Measurements from ENCODE around the gene TLE5.
"Not testable (repeated sequence)": the region's sequence is repeated elsewhere in the genome, so short reads cannot be mapped to it uniquely, and the experiment has no call there.

Gene TLE5

DNA sequence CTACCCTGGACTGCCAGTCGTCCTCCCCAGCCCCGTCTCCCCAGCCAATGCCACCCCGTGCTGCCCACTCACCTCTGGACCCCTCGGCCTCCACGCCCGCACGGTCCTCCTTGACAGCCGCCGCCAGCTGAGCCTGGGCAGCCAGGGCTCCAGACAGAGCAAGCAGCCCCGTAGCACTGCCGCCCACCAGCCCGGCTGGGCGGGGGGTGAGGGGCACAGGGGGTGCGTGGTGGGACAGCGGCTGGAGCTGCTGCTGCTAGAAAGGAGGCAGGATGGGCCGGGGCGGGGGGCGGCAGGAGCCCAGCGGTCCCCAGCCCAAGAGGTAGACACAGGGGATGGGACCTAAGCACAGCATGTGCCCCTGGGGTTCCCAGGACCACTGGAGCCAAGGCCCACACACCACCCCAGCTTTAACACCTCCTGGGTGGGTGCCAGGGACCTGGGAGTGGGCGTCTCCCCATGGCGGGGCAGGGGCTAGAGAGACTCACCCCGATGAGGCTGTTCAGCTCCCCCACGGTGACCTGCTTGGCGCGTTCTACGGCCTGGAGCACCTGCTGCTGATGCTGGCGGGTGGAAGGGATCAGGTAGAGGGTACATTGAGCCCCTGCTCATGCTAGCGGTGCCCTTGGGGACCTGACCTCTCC lies 43.0 kb downstream of the TLE5 start:
- H3K27ac ChIP-seq = no peak overlapping the region
- peaks cover 11% of the 10 kb centered on the region; the same call in 1 of the 2 replicates for H3K27me3 ChIP-seq
- no peaks in the 10 kb centered on the region for H3K36me3 ChIP-seq
- TF ChIP-seq Cebpa-rat (IDR thresholded peaks at IDR 0.05) = no peak
- H4K20me1 ChIP-seq = no peaks in the 10 kb centered on the region
- no peak overlapping the region for H3K9ac ChIP-seq
- H3K4me3 ChIP-seq = no peak overlapping the region
- no peak overlapping the region for H3K4me2 ChIP-seq
- peaks cover under 1% of the 10 kb centered on the region; the same call in 1 of the 2 replicates for H3K4me1 ChIP-seq
- H3K9me3 ChIP-seq = no peaks in the 10 kb centered on the region

- H3K4me3 ChIP-seq = no peak overlapping the region
- H4K20me1 ChIP-seq = no peaks in the 10 kb centered on the region
- H3K4me2 ChIP-seq = no peak overlapping the region
- H3K4me1 ChIP-seq = no peaks in the 10 kb centered on the region
- TF ChIP-seq Cebpa-rat (IDR thresholded peaks at IDR 0.05) = no peak
- H3K9me3 ChIP-seq = no peaks in the 10 kb centered on the region
- no peaks in the 10 kb centered on the region for H3K36me3 ChIP-seq
- no peak overlapping the region for H3K27ac ChIP-seq
- H3K27me3 ChIP-seq = no peaks in the 10 kb centered on the region
- H3K9ac ChIP-seq = no peak overlapping the region
Observed at GRCh38 chr19:3017923-3018322, 44.4 kb downstream of the TLE5 start.

DNA sequence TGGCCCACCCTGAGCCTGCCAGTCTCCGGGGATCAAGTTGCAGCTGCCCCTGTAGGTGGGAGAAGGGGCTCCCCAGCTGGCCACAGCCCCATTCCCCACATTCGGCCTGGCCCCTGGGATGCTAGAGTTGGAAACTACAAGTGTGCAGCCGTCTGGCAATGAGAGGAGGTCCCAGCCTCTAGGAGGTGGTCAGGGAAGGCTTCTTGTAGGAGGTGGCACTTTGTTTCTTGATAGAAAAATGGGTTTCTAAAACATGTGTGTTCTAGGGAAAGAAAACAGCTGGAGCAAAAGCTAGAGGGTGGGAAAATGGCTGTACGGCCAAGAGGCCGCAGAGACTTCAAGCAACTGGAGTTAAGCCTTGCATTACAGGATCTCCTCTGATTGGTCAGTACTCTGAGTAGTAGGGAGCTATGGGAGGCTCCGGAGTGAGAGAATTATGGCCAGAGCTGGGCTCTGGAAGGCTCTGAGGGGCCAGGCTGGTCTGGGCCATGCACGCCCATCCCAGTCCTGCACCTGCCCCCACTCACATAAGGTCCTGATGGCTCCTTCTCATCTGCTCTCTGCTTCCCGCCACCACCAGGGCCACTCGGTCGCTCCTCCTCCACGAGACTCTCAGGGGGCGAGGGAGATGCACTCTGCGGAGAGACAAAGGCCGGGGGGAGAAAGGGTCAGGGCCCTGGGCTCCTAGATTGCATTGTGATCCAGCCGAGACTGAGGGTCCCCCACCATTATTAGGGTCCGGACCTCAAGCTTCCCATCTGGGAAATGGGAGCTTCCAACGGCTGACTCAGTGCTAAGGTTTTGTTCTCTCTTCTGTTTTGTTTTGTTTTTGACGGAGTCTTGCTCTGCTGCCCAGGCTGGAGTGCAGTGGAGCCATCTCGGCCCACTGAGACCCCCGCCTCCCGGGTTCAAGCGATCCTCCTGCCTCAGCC lies 46.9 kb downstream of the TLE5 start:
- no peaks in the 10 kb centered on the region for H3K27me3 ChIP-seq
- no peak overlapping the region for H3K9ac ChIP-seq
- no peak overlapping the region for H3K27ac ChIP-seq
- TF ChIP-seq Cebpa-rat (IDR thresholded peaks at IDR 0.05) = no peak
- no peaks in the 10 kb centered on the region for H3K4me1 ChIP-seq
- no peak overlapping the region for H3K4me2 ChIP-seq
- H4K20me1 ChIP-seq = no peaks in the 10 kb centered on the region
- H3K4me3 ChIP-seq = no peak overlapping the region
- no peaks in the 10 kb centered on the region for H3K9me3 ChIP-seq
- no peaks in the 10 kb centered on the region for H3K36me3 ChIP-seq

- Histone ChIP-seq H3K4me2 (no peak overlapping the region), H3K4me1 (peaks cover 3% of the 10 kb centered on the region), H3K36me3 (no peaks in the 10 kb centered on the region), H4K20me1 (no peaks in the 10 kb centered on the region), H3K27ac (no peak overlapping the region), H3K4me3 (no peak overlapping the region), H3K9ac (no peak overlapping the region), H3K27me3 (no peaks in the 10 kb centered on the region), H3K9me3 (no peaks in the 10 kb centered on the region)
- no peak for TF ChIP-seq Cebpa-rat (IDR thresholded peaks at IDR 0.05)
Observed at GRCh38 chr19:3014135-3014534, 48.2 kb downstream of the TLE5 start.

- Histone ChIP-seq H3K4me1 (peaks cover 12% of the 10 kb centered on the region), H4K20me1 (no peaks in the 10 kb centered on the region), H3K9ac (no peak overlapping the region), H3K27me3 (no peaks in the 10 kb centered on the region), H3K27ac (no peak overlapping the region), H3K4me3 (no peak overlapping the region), H3K9me3 (no peaks in the 10 kb centered on the region), H3K4me2 (no peak overlapping the region), H3K36me3 (no peaks in the 10 kb centered on the region)
- no peak for TF ChIP-seq Cebpa-rat (IDR thresholded peaks at IDR 0.05)
Observed at GRCh38 chr19:3013263-3013725, 49.0 kb downstream of the TLE5 start.

DNA sequence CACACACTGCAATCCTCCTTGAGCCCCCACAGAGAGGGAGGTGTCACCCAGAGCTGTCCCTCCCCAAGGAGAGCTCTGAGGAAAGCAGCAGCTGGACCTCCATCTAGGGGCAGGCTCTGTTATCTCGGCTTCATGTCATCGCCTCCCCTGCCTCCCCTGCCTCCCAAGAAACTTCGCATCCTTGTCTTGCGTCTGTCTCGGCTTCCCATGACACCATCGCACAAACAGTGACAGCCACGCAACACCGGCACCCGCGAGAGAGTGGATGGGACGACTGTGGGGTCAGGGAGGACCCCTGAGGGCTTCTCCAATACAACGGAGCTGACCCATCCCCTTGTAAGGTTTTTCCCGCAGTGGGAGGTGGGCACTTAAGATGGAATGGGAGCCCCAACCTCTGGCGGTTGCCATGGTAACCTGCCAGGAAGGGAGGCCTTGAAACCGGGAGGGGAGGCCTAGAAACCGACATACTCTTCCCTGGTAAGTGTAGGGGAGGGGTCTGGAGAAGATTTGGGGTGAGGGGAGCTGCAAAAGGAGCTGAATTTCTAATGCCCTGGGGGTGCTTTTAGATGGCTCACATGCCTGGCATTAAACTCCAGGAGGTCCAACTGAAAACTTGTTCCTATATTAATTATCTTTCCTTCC lies 49.6 kb downstream of the TLE5 start:
- Histone ChIP-seq H3K4me2 (no peak overlapping the region), H3K27ac (no peak overlapping the region), H3K9ac (no peak overlapping the region), H3K9me3 (no peaks in the 10 kb centered on the region), H4K20me1 (no peaks in the 10 kb centered on the region), H3K4me1 (peaks cover 17% of the 10 kb centered on the region), H3K4me3 (no peak overlapping the region), H3K36me3 (no peaks in the 10 kb centered on the region), H3K27me3 (no peaks in the 10 kb centered on the region)
- TF ChIP-seq Cebpa-rat (IDR thresholded peaks at IDR 0.05) = no peak

DNA sequence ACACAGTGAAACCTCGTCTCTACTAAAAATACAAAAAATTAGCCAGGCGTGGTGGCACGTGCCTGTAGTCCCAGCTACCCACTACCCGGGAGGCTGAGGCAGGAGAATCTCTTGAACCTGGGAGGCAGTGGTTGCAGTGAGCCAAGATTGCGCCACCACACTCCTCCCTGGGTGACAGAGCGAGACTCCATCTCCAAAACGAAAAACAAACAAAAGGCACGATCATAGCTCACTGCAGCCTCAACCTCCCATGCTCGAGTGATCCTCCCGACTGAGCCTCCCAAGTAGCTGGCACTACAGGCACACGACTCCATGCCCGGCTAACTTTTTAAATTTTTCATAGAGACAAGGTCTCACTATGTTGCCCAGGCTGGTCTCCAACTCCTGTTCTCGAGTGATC lies 50.2 kb downstream of the TLE5 start:
- not testable (repeated sequence) for H4K20me1 ChIP-seq, H3K27me3 ChIP-seq, H3K27ac ChIP-seq, H3K9ac ChIP-seq, H3K36me3 ChIP-seq, H3K9me3 ChIP-seq, H3K4me2 ChIP-seq, H3K4me3 ChIP-seq
- peaks cover 23% of the 10 kb centered on the region for H3K4me1 ChIP-seq

DNA sequence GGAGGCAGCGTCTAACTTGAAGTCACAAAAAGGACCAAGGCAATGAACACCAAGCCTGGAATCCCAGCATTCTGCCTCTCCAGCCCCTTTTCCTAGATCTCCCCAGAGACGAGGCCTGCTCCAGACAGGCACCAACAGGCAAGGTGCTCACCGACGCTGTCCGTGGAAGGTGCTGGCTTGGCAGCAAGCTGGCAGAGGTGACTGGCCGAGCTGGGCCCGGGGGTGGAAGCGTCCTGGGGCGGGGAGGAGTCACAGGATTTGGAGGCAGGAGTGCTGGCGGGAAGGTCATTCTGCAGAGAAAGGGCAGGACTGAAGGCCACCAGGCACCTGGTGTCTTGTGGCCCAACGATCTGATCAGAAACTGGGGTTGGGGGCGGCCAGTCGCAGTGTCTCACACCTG lies 51.4 kb downstream of the TLE5 start:
- Histone ChIP-seq H3K4me2 (no peak overlapping the region), H3K9me3 (no peaks in the 10 kb centered on the region), H3K36me3 (no peaks in the 10 kb centered on the region), H3K9ac (no peak overlapping the region), H4K20me1 (no peaks in the 10 kb centered on the region), H3K4me3 (no peak overlapping the region), H3K27ac (no peak overlapping the region), H3K4me1 (peaks cover 23% of the 10 kb centered on the region), H3K27me3 (no peaks in the 10 kb centered on the region)
- no peak for TF ChIP-seq Cebpa-rat (IDR thresholded peaks at IDR 0.05)

DNA sequence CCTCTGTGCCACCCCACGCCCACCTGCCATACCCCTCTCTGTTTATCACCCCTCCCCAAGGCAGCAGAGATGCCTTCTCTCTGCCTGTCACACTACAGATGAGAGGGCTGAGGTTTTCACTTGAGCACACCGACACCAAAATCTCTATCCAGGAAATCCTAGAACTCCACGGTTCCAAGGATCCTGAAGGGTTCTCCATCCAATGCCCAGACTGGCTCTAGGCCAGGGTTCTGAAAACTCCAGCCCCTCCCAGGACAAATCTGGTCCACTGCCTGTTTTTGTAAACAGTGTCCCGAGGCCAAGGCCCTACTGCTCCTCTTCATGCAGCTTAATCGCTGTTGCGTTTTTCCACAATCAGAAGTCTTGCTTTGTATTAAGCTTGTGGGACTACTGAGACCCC lies 53.3 kb downstream of the TLE5 start:
- Histone ChIP-seq H3K36me3 (no peaks in the 10 kb centered on the region), H3K27ac (no peak overlapping the region), H3K27me3 (no peaks in the 10 kb centered on the region), H3K9ac (no peak overlapping the region), H3K9me3 (no peaks in the 10 kb centered on the region), H3K4me3 (no peak overlapping the region), H3K4me1 (peaks cover 23% of the 10 kb centered on the region), H4K20me1 (no peaks in the 10 kb centered on the region), H3K4me2 (peak overlapping the region; percentile 55)
- no peak for TF ChIP-seq Cebpa-rat (IDR thresholded peaks at IDR 0.05)

GRCh38 chr19:3007975-3008374 lies 54.3 kb downstream of the TLE5 start:
- peak overlapping the region; percentile 55 for H3K4me2 ChIP-seq
- H3K9me3 ChIP-seq = no peaks in the 10 kb centered on the region
- peaks cover 23% of the 10 kb centered on the region for H3K4me1 ChIP-seq
- no peaks in the 10 kb centered on the region for H3K27me3 ChIP-seq
- no peak for TF ChIP-seq Cebpa-rat (IDR thresholded peaks at IDR 0.05)
- H3K36me3 ChIP-seq = no peaks in the 10 kb centered on the region
- no peaks in the 10 kb centered on the region for H4K20me1 ChIP-seq
- no peak overlapping the region for H3K4me3 ChIP-seq
- H3K9ac ChIP-seq = no peak overlapping the region; the same call in 1 of the 2 replicates
- H3K27ac ChIP-seq = no peak overlapping the region
